HepG2 (cell line): Measurements from ENCODE around the gene GATAD2B. TPM values are rescaled to one million over a fixed set of nuclear protein-coding genes. Genes with fewer than 3 reads are reported as not detected.
A peak's percentile ranks its signal among the peaks of the same experiment; 100 is the strongest.

Experiments
- ARNT2 ChIP-seq: sonication (generic); formaldehyde crosslinking; IDR thresholded peaks from 2 replicates; pipeline ENCODE4 v1.8.0; 2022; ENCODE audit warnings: mild to moderate bottlenecking, low read depth, missing genetic modification reagents, moderate library complexity
- ASH2L ChIP-seq: fragments of 300-600, 200-600 bp; sonication (generic); IDR thresholded peaks from 2 replicates; pipeline ENCODE4 v1.7.0; 2017; ENCODE audit warnings: low read depth, mild to moderate bottlenecking, moderate library complexity, mixed read lengths, low read length; ENCODE audit not compliant: insufficient read length
- ATAD3A ChIP-seq: sonication (generic); formaldehyde crosslinking; IDR thresholded peaks from 2 replicates; pipeline ENCODE4 v1.4.0; 2020; ENCODE audit warnings: missing genetic modification reagents
- GABPB1 ChIP-seq: IDR thresholded peaks from 2 replicates; pipeline ENCODE4 v1.6.1; 2016; ENCODE audit warnings: mild to moderate bottlenecking, missing genetic modification reagents, moderate library complexity, missing compliant biosample characterization
- HES4 ChIP-seq: sonication (generic); formaldehyde crosslinking; IDR thresholded peaks from 2 replicates; pipeline ENCODE4 v1.9.0; 2021; ENCODE audit warnings: mild to moderate bottlenecking, missing genetic modification reagents, borderline replicate concordance
- KLF15 ChIP-seq: sonication (generic); formaldehyde crosslinking; IDR thresholded peaks from 2 replicates; pipeline ENCODE4 v1.8.1; 2023; ENCODE audit warnings: borderline replicate concordance, mild to moderate bottlenecking, inconsistent platforms, missing genetic modification reagents, mixed read lengths
- KMT2B ChIP-seq: IDR thresholded peaks from 2 replicates; pipeline ENCODE4 v1.6.1; 2016; ENCODE audit warnings: missing genetic modification reagents, missing compliant biosample characterization
- MED1 ChIP-seq: sonication (generic); formaldehyde crosslinking; IDR thresholded peaks from 2 replicates; pipeline ENCODE4 v1.4.0; 2020; ENCODE audit warnings: missing genetic modification reagents
- MTF2 ChIP-seq: sonication (generic); formaldehyde crosslinking; IDR thresholded peaks from 2 replicates; pipeline ENCODE4 v1.5.0; 2020; ENCODE audit warnings: missing genetic modification reagents, borderline replicate concordance
- RAD51 ChIP-seq: fragments of 450-650 bp; IDR thresholded peaks from 2 replicates; pipeline ENCODE4 v1.6.1; 2016; ENCODE audit warnings: borderline replicate concordance
- RARA ChIP-seq: IDR thresholded peaks from 2 replicates; pipeline ENCODE4 v1.6.1; 2016; ENCODE audit warnings: missing genetic modification reagents, missing compliant biosample characterization
- RELA ChIP-seq: sonication (generic); formaldehyde crosslinking; IDR thresholded peaks from 2 replicates; pipeline ENCODE4 v1.4.0; 2020; ENCODE audit warnings: missing genetic modification reagents
- RXRA ChIP-seq: sonication (generic); formaldehyde crosslinking; IDR thresholded peaks from 2 replicates; pipeline ENCODE4 v1.5.1; 2020; ENCODE audit warnings: missing genetic modification reagents
- SRSF4 ChIP-seq: fragments of 200-400 bp; formaldehyde crosslinking; IDR thresholded peaks from one replicate; pipeline ENCODE4 v1.6.1; 2018; ENCODE audit warnings: mild to moderate bottlenecking, low read depth, low read length, moderate library complexity; ENCODE audit not compliant: poor library complexity, severe bottlenecking
- TBX3 ChIP-seq: fragments of 450-650 bp; IDR thresholded peaks from 2 replicates; pipeline ENCODE4 v1.6.1; 2017; ENCODE audit warnings: antibody characterized with exemption, mild to moderate bottlenecking, inconsistent platforms, borderline replicate concordance
- ZNF703 ChIP-seq: sonication (generic); formaldehyde crosslinking; IDR thresholded peaks from 2 replicates; pipeline ENCODE4 v1.5.1; 2020; ENCODE audit warnings: missing genetic modification reagents, mild to moderate bottlenecking, moderate library complexity, borderline replicate concordance
- polyA plus RNA-seq, 8 experiments: library from polyadenylated mRNA; depleted of rRNA in 3 of 8; stranded (reverse) in 7 of 8; unstranded in 1 of 8; fragments of >200 nt; fragmentation: Illumina TruSeq in 4 of 8; extraction: Trizol in 4 of 8; gene quantifications; 2 replicates each; pipeline versions ENCODE4 v1.2.1 to v1.2.3, GENCODE V29; 2011 to 2016; ENCODE audit warnings: low read depth in 4 of 8, missing spikeins in 1 of 8, mixed read lengths in 1 of 8; ENCODE audit not compliant: insufficient read depth in 1 of 8
- total RNA-seq, 5 experiments: library from RNA; depleted of rRNA; stranded (reverse); fragments of >200 nt; fragmentation: Illumina TruSeq; extraction: Trizol; gene quantifications; 2 replicates each; pipeline ENCODE4 v1.2.3, GENCODE V29; 2016; ENCODE audit warnings: low read depth in 1 of 5
- TF ChIP-seq, protein P1 (sequence below): sonication (generic); formaldehyde crosslinking; IDR thresholded peaks from 2 replicates; pipeline ENCODE4 v1.8.1; 2023; ENCODE audit warnings: mild to moderate bottlenecking, inconsistent platforms, moderate library complexity, missing genetic modification reagents, borderline replicate concordance
- TF ChIP-seq, protein P2 (sequence below): sonication (generic); formaldehyde crosslinking; IDR thresholded peaks from 2 replicates; pipeline ENCODE4 v1.5.0; 2020; ENCODE audit warnings: missing genetic modification reagents, mild to moderate bottlenecking, borderline replicate concordance
- TF ChIP-seq, protein P3 (sequence below): sonication (generic); formaldehyde crosslinking; IDR thresholded peaks from 2 replicates; pipeline ENCODE4 v1.9.0; 2021; ENCODE audit warnings: missing genetic modification reagents, borderline replicate concordance
- TF ChIP-seq, protein P4 (sequence below): sonication (generic); formaldehyde crosslinking; IDR thresholded peaks from 2 replicates; pipeline ENCODE4 v1.4.0; 2020; ENCODE audit warnings: missing genetic modification reagents, low read depth, mild to moderate bottlenecking, borderline replicate concordance
- TF ChIP-seq, protein P5 (sequence below): sonication (generic); formaldehyde crosslinking; IDR thresholded peaks from 2 replicates; pipeline ENCODE4 v1.5.0; 2020; ENCODE audit warnings: missing genetic modification reagents, mild to moderate bottlenecking, borderline replicate concordance
- TF ChIP-seq, protein P6 (sequence below): sonication (generic); formaldehyde crosslinking; IDR thresholded peaks from 2 replicates; pipeline ENCODE4 v1.5.0; 2020; ENCODE audit warnings: missing genetic modification reagents

Gene GATAD2B
- total and polyA plus RNA-seq, 2 of the 13 experiments (the other 11 are each of a cell fraction or from before 2014, with no cell fraction given): 3.2 to 5.2 TPM

DNA sequence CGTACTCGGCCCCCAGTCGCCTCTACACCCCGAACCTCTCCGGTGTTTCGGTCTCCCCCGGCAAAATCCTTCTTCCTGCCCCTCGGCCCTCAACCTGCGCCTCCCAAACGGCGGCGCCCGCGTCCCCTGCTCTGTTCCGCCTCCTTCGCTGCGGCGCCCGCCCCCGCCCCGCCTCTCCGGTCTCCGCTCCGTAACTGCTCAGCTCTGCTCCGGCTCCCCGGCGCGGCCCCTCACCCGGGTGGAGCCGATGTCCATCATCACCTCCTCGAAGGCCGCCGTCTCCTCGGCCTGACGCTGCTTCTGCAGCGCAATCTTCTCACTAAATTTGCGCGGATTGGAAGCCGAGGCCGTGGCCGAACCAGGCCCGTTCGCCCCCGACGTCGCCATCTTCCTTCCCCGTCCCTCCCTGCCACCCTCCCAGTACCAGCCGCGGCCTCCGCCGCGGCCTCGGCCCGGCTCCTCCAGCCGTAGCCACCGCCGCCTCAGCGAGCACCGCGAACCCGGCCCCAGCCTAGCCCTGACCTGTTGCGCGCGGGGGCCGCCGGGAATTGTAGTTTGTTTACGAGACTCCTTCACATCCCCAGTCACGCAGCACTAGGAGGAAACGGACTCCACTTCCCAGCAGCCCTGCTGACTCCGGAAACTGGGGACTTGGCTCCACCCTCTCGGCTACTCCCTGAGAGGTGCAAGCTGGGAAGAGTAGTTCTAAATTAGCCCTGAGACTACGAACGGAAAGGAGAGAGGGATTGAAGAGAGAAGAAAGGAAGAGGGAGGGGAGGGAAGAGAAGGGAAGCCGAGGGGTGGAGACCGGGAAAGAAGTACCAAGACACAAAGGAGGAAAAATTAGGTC lies 35.6 kb upstream of the GATAD2B start, which contains the start of gene CRTC2 (continued):
- TF ChIP-seq SRSF4 (no peak), RELA (CRISPR knock-in tag) (no peak), KMT2B (CRISPR knock-in tag) (peak; percentile 68; the same call in 1 of the 2 replicates), ZNF703 (CRISPR knock-in tag) (no peak), ARNT2 (CRISPR knock-in tag) (peak; percentile 53; the same call in 1 of the 2 replicates), RARA (peak; percentile 13; the same call in 1 of the 2 replicates), TBX3 (no peak), ATAD3A (CRISPR knock-in tag) (no peak), RAD51 (no peak), ASH2L (peak; percentile 85), KLF15 (CRISPR knock-in tag) (no peak), GABPB1 (CRISPR knock-in tag) (peak; percentile 97), RXRA (CRISPR knock-in tag) (no peak), MTF2 (CRISPR knock-in tag) (no peak), MED1 (CRISPR knock-in tag) (peak; percentile 53; the same call in 1 of the 2 replicates), HES4 (CRISPR knock-in tag) (0 out of 2 replicates have a peak, but pooled peaks have one; percentile 72)
- TF ChIP-seq, protein P1, sequence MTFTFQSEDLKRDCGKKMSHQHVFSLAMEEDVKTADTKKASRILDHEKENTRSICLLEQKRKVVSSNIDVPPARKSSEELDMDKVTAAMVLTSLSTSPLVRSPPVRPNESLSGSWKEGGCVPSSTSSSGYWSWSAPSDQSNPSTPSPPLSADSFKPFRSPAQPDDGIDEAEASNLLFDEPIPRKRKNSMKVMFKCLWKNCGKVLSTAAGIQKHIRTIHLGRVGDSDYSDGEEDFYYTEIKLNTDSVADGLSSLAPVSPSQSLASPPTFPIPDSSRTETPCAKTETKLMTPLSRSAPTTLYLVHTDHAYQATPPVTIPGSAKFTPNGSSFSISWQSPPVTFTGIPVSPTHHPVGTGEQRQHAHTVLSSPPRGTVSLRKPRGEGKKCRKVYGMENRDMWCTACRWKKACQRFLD (CRISPR knock-in tag): peak; percentile 70; the same call in 1 of the 2 replicates
- TF ChIP-seq, protein P2, sequence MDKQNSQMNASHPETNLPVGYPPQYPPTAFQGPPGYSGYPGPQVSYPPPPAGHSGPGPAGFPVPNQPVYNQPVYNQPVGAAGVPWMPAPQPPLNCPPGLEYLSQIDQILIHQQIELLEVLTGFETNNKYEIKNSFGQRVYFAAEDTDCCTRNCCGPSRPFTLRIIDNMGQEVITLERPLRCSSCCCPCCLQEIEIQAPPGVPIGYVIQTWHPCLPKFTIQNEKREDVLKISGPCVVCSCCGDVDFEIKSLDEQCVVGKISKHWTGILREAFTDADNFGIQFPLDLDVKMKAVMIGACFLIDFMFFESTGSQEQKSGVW (CRISPR knock-in tag): no peak
- TF ChIP-seq, protein P3, sequence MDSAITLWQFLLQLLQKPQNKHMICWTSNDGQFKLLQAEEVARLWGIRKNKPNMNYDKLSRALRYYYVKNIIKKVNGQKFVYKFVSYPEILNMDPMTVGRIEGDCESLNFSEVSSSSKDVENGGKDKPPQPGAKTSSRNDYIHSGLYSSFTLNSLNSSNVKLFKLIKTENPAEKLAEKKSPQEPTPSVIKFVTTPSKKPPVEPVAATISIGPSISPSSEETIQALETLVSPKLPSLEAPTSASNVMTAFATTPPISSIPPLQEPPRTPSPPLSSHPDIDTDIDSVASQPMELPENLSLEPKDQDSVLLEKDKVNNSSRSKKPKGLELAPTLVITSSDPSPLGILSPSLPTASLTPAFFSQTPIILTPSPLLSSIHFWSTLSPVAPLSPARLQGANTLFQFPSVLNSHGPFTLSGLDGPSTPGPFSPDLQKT: peak; percentile 45
- TF ChIP-seq, protein P4, sequence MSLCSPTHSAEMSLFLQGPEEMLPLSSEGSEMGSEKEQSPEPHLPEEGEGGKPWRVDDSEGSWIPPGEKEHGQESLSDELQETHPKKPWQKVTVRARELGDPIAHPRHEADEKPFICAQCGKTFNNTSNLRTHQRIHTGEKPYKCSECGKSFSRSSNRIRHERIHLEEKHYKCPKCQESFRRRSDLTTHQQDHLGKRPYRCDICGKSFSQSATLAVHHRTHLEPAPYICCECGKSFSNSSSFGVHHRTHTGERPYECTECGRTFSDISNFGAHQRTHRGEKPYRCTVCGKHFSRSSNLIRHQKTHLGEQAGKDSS (CRISPR knock-in tag): no peak
- TF ChIP-seq, protein P5, sequence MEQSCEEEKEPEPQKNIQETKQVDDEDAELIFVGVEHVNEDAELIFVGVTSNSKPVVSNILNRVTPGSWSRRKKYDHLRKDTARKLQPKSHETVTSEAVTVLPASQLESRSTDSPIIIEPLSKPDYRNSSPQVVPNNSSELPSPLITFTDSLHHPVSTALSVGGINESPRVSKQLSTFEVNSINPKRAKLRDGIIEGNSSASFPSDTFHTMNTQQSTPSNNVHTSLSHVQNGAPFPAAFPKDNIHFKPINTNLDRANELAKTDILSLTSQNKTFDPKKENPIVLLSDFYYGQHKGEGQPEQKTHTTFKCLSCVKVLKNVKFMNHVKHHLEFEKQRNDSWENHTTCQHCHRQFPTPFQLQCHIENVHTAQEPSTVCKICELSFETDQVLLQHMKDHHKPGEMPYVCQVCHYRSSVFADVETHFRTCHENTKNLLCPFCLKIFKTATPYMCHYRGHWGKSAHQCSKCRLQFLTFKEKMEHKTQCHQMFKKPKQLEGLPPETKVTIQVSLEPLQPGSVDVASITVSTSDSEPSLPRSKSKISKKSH (CRISPR knock-in tag): no peak
- TF ChIP-seq, protein P6, sequence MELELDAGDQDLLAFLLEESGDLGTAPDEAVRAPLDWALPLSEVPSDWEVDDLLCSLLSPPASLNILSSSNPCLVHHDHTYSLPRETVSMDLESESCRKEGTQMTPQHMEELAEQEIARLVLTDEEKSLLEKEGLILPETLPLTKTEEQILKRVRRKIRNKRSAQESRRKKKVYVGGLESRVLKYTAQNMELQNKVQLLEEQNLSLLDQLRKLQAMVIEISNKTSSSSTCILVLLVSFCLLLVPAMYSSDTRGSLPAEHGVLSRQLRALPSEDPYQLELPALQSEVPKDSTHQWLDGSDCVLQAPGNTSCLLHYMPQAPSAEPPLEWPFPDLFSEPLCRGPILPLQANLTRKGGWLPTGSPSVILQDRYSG (CRISPR knock-in tag): no peak
